ENCODE results near the gene ABCD1.
"Not testable (repeated sequence)": the region's sequence is repeated elsewhere in the genome, so short reads cannot be mapped to it uniquely, and the experiment has no call there.

ABCD1 gene

DNA sequence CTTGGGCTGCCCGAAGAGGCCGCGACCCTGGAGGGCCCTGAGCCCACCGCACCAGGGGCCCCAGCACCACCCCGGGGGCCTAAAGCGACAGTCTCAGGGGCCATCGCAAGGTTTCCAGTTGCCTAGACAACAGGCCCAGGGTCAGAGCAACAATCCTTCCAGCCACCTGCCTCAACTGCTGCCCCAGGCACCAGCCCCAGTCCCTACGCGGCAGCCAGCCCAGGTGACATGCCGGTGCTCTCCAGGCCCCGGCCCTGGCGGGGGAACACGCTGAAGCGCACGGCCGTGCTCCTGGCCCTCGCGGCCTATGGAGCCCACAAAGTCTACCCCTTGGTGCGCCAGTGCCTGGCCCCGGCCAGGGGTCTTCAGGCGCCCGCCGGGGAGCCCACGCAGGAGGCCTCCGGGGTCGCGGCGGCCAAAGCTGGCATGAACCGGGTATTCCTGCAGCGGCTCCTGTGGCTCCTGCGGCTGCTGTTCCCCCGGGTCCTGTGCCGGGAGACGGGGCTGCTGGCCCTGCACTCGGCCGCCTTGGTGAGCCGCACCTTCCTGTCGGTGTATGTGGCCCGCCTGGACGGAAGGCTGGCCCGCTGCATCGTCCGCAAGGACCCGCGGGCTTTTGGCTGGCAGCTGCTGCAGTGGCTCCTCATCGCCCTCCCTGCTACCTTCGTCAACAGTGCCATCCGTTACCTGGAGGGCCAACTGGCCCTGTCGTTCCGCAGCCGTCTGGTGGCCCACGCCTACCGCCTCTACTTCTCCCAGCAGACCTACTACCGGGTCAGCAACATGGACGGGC, 579 bp downstream of the ABCD1 start:
- no peak for FAIRE-seq
- DNase-seq (ENCODE audit: insufficient read length): no peak
- TF ChIP-seq POLR2AphosphoS5 (IDR thresholded peaks at IDR 0.05; ENCODE audit: low read depth, low read length) (no peak), TAF1 (IDR thresholded peaks at IDR 0.05; ENCODE audit: borderline replicate concordance, low read depth, low read length) (no peak), POLR2A (IDR thresholded peaks at IDR 0.05; ENCODE audit: low read depth, low read length) (no peak)

DNA sequence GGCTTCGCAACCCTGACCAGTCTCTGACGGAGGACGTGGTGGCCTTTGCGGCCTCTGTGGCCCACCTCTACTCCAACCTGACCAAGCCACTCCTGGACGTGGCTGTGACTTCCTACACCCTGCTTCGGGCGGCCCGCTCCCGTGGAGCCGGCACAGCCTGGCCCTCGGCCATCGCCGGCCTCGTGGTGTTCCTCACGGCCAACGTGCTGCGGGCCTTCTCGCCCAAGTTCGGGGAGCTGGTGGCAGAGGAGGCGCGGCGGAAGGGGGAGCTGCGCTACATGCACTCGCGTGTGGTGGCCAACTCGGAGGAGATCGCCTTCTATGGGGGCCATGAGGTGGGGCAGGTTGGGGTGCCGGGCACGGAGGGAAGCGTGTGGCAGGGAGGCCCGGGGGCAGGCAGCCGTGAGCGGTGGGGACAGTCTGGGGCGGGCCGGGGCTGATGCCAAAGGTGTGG, 1.2 kb downstream of the ABCD1 start:
- DNase-seq (ENCODE audit: insufficient read length): no peak
- no peak for TF ChIP-seq TAF1 (IDR thresholded peaks at IDR 0.05; ENCODE audit: borderline replicate concordance, low read depth, low read length)
- no peak for TF ChIP-seq POLR2AphosphoS5 (IDR thresholded peaks at IDR 0.05; ENCODE audit: low read depth, low read length)
- TF ChIP-seq POLR2A (IDR thresholded peaks at IDR 0.05; ENCODE audit: low read depth, low read length): no peak
- FAIRE-seq: no peak

- FAIRE-seq (peak; percentile 86), DNase-seq (ENCODE audit: insufficient read length) (peak; percentile 82)
- TF ChIP-seq TAF1 (IDR thresholded peaks at IDR 0.05; ENCODE audit: borderline replicate concordance, low read depth, low read length): no peak
- TF ChIP-seq POLR2AphosphoS5 (IDR thresholded peaks at IDR 0.05; ENCODE audit: low read depth, low read length): no peak
- TF ChIP-seq POLR2A (IDR thresholded peaks at IDR 0.05; ENCODE audit: low read depth, low read length): no peak
These were observed 1.8 kb downstream of the ABCD1 start for GRCh38 chrX:153726286-153727122.

DNA sequence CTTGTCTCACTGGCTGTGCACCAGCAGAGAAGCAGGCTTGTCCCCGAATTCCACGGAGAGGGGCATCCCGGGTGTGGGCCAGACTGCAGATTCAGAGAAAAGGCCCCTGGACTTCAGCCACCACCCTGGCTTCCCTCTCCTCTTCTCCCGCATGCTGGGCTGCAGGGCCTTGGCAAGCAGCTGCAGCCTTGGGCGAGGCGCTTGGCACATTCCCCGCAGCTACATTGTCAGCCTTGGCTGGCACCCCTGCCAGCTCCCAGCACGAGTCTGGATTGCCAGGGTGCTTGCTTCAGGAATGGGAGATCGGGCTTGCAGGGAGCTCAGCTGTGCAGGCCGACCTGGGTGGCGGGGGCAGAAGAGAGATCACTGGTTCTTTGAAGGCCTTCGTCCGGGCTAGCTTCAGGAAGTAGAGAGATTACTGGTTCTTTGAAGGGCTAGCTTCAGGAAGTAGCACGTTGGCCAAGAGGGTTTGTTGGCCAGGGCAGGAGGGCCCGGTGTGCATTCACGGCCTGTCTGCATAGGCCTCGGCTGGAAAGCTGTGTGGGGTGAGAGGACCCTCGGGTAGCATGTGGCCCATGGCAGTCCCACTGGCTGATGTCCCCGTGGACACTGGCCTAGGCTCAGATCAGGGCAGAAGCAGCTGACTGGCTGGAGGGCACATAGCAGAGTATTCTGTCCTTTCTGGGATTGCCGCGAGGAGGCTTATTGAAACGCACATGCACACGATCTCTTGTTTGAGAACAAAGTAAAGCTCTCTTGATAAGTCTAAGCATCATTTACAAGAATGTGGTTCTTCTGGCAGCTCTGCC, 2.7 kb downstream of the ABCD1 start:
- no peak for DNase-seq (ENCODE audit: insufficient read length)
- no peak for FAIRE-seq
- TF ChIP-seq TAF1 (IDR thresholded peaks at IDR 0.05; ENCODE audit: borderline replicate concordance, low read depth, low read length) (no peak), POLR2AphosphoS5 (IDR thresholded peaks at IDR 0.05; ENCODE audit: low read depth, low read length) (no peak), POLR2A (IDR thresholded peaks at IDR 0.05; ENCODE audit: low read depth, low read length) (no peak)

GRCh38 chrX:153728095-153728494, 3.4 kb downstream of the ABCD1 start:
- no peak for DNase-seq (ENCODE audit: insufficient read length)
- no peak for FAIRE-seq
- no peak for TF ChIP-seq TAF1 (IDR thresholded peaks at IDR 0.05; ENCODE audit: borderline replicate concordance, low read depth, low read length)
- TF ChIP-seq POLR2AphosphoS5 (IDR thresholded peaks at IDR 0.05; ENCODE audit: low read depth, low read length): no peak
- no peak for TF ChIP-seq POLR2A (IDR thresholded peaks at IDR 0.05; ENCODE audit: low read depth, low read length)

GRCh38 chrX:153728951-153729631, 4.4 kb downstream of the ABCD1 start:
- no peak for DNase-seq (ENCODE audit: insufficient read length)
- TF ChIP-seq TAF1 (IDR thresholded peaks at IDR 0.05; ENCODE audit: borderline replicate concordance, low read depth, low read length) (no peak), POLR2A (IDR thresholded peaks at IDR 0.05; ENCODE audit: low read depth, low read length) (no peak), POLR2AphosphoS5 (IDR thresholded peaks at IDR 0.05; ENCODE audit: low read depth, low read length) (no peak)
- no peak for FAIRE-seq

GRCh38 chrX:153730115-153730514, 5.5 kb downstream of the ABCD1 start:
- not testable (repeated sequence) for DNase-seq (ENCODE audit: insufficient read length); FAIRE-seq

DNA sequence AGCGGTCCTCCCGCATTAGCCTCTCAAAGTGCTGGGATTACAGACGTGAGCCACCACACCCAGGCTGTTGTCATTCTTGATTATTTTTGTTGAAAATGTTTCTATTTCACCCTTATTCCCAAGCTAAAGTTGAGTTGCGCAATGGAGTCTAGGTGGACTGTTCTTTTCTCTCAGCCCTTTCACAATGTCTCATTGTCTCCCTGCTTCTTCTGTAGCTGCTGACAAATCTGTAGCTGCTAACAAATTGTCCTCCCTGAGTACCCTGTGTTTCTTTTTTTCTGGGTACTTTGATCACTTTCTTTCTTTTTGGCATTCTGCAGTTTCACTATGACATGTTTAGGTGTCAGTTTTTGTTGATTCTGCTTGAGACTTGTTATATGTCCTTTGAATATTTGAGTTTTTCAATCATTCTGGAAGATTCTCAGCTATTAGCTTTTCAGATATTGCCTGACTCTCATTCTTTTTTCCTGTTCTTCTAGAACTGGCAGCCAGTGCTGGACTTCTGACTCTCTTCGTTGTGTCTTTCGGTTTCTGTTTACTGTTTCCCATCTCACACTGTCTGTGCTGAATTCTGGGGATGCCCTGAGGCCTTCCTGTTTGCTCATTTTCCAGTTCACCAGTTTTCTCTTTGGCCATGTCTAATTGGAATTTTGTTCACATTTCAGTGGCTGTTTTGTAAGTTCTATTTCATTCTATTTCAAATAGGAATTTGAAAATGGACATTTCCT, 6.6 kb downstream of the ABCD1 start:
- FAIRE-seq: no peak
- TF ChIP-seq POLR2A (IDR thresholded peaks at IDR 0.05; ENCODE audit: low read depth, low read length): no peak
- no peak for TF ChIP-seq TAF1 (IDR thresholded peaks at IDR 0.05; ENCODE audit: borderline replicate concordance, low read depth, low read length)
- TF ChIP-seq POLR2AphosphoS5 (IDR thresholded peaks at IDR 0.05; ENCODE audit: low read depth, low read length): no peak

DNA sequence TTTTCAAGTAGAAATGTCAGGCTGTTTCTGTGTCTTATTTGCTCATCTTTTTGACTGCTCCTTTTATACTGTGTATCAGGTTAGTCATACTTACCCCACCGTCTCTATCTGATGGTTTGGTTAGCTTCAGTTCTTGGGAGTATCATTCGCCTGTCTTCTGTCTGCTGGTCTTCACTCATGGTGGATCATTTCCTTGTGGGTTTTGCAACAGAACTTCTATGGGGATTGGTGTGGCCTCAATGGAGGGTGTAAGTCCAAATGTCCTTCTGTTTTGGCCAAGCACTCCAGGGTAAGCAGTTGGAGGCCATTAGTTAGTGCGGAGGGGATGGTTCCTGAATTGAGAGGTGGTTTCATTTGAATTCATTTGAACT, 7.2 kb downstream of the ABCD1 start:
- no peak for DNase-seq (ENCODE audit: insufficient read length)
- TF ChIP-seq TAF1 (IDR thresholded peaks at IDR 0.05; ENCODE audit: borderline replicate concordance, low read depth, low read length) (no peak), POLR2AphosphoS5 (IDR thresholded peaks at IDR 0.05; ENCODE audit: low read depth, low read length) (no peak), POLR2A (IDR thresholded peaks at IDR 0.05; ENCODE audit: low read depth, low read length) (no peak)
- FAIRE-seq: no peak

More for the DNA sequence above, 6.6 kb downstream of the ABCD1 start:
- DNase-seq (ENCODE audit: insufficient read length): no peak

DNA sequence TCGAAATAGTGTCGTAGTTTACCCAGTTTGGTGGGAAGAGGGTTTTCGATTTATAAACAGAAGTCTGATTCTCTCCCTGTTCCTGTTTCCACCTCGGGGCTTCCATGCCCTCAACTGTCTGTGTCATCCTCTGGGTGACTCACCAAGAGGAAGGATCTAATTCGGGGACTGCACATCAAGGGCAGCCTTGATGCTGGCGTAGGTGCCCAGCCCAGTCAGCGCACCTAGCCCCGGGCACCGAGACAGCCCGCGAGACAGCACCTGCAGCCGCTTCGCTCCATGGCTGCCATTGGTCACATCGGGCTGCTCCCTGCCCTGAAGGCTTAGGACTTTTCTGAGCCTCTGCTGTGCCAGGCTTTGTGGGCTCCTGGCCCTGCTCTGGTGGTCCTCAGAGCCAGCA, 7.7 kb downstream of the ABCD1 start:
- FAIRE-seq: no peak
- TF ChIP-seq POLR2AphosphoS5 (IDR thresholded peaks at IDR 0.05; ENCODE audit: low read depth, low read length) (no peak), POLR2A (IDR thresholded peaks at IDR 0.05; ENCODE audit: low read depth, low read length) (no peak), TAF1 (IDR thresholded peaks at IDR 0.05; ENCODE audit: borderline replicate concordance, low read depth, low read length) (no peak)
- no peak for DNase-seq (ENCODE audit: insufficient read length)
